Right lung (tissue), 5 donors: ENCODE measurements around the gene ATP2A2. TPM values are rescaled to one million over a fixed set of nuclear protein-coding genes. Genes with fewer than 3 reads are reported as not detected.
"Not testable (repeated sequence)": the region's sequence is repeated elsewhere in the genome, so short reads cannot be mapped to it uniquely, and the experiment has no call there.

Experiments
- DNase-seq, 2 donors: peaks; one replicate each; pipeline ENCODE4 v3.0.0-alpha.2; 2013
- polyA plus RNA-seq, 5 donors: library from polyadenylated mRNA; unstranded; fragments of 120-200 nt; gene quantifications; one replicate each; pipeline versions ENCODE4 v1.2.1 to v1.2.3, GENCODE V29; 2013; ENCODE audit warnings: inconsistent platforms in 1 of 5, low replicate concordance in 1 of 5; ENCODE audit not compliant: insufficient read length in 5 of 5, insufficient read depth in 1 of 5

ATP2A2 gene
- polyA plus RNA-seq, 5 donors = 114 to 156 (median 122) TPM

DNA sequence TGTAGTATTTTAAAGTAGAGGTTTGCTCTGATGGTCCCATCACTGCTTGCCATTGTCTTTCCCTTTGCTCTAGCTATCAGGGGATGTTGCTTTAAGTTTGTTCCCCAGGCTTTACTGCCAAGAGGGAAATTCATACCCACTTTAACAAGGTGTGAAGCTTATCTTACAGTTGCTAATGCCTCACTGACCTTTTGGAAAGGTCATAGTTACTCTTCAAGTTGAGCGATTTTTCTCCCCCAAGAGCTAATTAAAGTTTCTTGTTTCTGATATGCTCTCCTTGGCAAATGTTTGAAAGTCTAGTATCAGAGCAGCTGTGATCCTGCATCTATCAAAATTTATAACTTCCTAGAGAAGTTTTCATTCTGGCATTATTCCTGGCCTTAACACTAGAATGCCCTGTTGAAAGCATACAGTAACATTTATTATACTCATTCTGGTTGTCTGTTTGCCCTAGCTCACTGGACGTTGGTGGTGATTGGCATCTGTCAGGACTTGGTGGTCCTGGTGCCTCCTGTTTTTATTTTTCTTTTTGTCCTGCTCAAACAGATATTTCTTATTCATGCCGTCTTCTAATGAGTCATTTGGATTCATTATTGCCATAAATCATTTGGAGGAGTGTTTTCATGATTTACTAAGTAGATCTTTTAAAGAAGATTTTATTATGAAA, 8.1 kb downstream of the ATP2A2 start:
- DNase-seq = peak in 1 of 2 donors; percentile 55

GRCh38 chr12:110289711-110290078, 8.6 kb downstream of the ATP2A2 start:
- no peak for DNase-seq

- no peak for DNase-seq
Observed at GRCh38 chr12:110301065-110301806, 20.2 kb downstream of the ATP2A2 start.

- no peak for DNase-seq
Observed at GRCh38 chr12:110304061-110304551, 23.1 kb downstream of the ATP2A2 start.

DNA sequence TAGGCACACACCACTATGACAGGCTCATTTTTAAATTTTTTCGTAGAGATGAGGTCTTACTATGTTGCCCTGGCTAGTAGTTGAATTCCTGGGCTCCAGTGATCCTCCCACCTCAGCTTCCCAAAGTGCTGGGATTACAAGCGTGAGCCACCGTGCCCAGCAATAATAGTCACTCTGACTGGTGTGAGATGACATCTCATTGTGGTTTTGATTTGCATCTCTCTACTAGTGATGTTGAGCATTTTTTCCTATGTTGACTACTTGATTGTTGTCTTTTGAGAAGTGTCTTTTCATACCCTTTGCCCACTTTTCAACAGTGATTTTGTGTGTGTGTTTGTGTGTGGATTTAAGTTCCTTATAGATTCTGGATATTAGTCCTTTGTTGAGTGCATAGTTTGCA, 26.3 kb downstream of the ATP2A2 start:
- DNase-seq = no peak

- DNase-seq = no peak
Observed at GRCh38 chr12:110310763-110311162, 29.7 kb downstream of the ATP2A2 start.

DNA sequence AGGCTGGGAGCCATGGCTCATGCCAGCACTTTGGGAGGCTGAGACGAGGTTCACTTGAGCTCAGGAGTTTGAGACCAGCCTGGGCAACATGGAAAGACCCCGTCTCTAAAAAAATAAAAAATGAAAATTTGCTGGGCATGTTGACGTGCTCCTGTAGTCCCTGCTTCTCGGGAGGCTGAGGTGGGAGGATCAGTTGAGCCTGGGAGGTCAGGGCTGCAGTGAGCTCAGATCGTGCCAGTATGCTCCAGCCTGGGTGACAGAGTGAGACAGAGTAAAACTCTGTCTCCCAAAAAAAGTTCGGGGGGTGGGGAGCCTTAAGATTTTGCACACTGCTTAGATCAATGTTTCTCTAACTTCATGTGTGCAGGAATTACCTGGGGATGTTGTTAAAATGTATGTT, 30.9 kb downstream of the ATP2A2 start:
- no peak for DNase-seq

DNA sequence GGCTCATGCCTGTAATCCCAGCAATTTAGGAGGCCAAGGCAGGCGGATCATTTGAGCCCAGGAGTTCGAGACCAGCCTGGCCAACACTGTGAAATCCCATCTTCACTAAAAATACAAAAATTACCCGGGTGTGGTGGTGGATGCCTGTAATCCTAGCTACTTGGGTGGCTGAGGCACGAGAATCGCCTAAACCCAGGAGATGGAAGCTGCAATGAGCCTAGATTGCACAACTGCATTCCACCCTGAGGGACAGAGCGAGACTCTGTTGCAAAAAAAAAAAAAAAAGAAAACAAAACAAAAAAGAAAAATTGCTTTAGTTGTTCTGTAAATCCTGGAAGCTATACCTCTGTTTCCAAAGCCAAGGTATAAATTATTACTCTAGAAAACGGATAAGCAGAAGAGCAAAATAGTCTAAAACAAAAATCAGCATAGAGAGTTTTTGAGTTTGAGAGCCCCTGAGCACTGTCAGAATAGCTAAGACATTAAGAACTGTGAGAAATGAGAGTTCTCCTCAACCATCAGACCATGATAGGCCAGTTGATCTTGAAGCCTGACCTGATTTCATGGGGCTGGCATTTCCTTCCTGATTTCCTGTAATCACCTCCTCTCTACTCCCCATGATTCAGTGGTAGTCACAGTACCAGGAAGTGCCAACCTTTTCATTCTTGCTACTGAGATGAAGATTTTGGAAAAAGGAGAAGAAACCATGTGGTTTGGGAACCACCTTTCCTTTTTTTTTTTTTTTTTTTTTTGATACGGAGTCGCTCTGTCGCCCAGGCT, 31.7 kb downstream of the ATP2A2 start:
- DNase-seq = no peak

- DNase-seq = no peak
Observed at GRCh38 chr12:110314308-110314707, 33.3 kb downstream of the ATP2A2 start.

DNA sequence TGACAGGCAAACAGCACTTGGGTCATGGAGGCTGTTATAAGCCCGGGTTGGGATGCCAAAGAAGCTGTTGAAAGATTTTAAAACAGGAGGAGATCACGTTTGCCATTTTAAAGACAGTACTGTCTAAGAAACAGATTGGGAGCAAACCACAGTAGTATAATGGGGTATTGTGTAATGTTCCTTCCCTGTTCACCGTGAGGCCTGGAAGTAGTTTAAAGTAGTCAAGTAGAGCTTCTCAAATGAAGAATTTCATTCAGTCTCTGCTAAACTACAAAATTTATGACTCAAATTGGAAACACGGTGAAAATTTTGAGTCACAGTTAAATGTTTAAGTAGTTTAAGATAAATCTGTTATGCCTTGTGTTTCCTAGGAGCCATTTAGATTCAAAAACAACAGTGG, 35.8 kb downstream of the ATP2A2 start:
- DNase-seq = no peak

GRCh38 chr12:110317911-110318310, 36.9 kb downstream of the ATP2A2 start:
- no peak for DNase-seq

- DNase-seq = no peak
Observed at GRCh38 chr12:110320550-110320949, 39.5 kb downstream of the ATP2A2 start.

DNA sequence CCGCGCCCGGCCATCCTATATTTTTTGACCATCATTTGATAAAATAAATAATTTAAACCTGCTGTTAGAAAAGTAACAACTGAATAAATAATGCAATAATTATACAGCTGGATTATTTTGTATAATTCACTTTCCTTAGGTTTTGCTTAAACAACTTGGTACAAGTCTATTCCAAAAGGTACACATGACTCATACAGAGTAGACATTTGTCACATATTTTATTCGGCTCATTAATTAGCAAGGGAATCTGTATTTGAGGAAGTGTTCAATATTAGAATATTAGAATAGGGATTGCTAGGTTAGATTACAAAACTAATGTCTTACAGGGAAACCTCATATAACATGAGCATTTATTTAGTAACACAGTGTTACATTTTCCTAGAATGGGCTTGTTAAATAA, 48.7 kb downstream of the ATP2A2 start:
- DNase-seq = no peak

- no peak for DNase-seq
Observed at GRCh38 chr12:110330124-110330523, 49.1 kb downstream of the ATP2A2 start.

- DNase-seq = no peak
Observed at GRCh38 chr12:110330544-110330943, 49.5 kb downstream of the ATP2A2 start.

GRCh38 chr12:110333201-110333600, 52.2 kb downstream of the ATP2A2 start:
- no peak for DNase-seq

GRCh38 chr12:110335481-110336045, 54.5 kb downstream of the ATP2A2 start:
- DNase-seq = no peak

- no peak for DNase-seq
Observed at GRCh38 chr12:110337912-110338710, 57.1 kb downstream of the ATP2A2 start.

DNA sequence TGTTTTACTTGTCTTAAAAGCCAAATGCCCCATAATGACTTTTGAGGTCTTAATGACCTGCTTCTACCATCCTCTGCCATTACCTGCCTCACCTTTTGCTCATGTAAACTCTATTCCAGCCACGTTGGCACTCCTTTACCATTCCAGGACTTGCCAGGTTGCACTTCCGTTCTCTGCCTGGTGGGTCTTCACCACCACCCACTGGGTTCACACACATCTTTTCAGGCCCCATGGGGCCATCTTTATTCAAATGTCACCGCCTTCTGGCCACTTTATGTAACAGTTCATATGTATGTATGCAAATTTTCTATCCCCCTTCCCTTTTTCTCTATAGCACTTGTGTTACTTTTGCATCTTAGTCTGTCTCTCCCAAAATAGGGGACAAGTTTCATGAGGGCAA, 57.7 kb downstream of the ATP2A2 start:
- no peak for DNase-seq

DNA sequence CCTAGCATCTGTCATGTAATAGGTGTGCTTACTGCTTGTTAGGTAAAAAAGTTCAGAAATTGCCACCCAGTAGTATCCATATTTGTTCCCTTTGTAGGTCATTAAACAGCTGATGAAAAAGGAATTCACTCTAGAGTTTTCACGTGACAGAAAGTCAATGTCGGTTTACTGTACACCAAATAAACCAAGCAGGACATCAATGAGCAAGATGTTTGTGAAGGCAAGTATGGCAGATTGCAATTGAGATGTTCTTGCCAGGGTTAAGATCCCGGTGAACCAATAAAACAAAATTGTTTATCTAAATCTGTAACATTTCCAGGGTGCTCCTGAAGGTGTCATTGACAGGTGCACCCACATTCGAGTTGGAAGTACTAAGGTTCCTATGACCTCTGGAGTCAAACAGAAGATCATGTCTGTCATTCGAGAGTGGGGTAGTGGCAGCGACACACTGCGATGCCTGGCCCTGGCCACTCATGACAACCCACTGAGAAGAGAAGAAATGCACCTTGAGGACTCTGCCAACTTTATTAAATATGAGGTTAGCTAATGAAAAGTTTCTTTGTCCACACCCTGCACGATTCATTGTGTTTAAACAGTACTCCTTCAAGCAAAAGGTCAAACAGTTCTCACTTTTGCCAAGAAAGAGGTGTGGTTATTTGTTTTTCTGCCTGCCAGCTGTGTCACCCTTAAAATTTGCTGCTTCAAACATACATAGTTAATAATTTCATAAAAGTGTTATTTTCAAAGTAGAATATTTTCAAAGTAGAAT, 58.3 kb downstream of the ATP2A2 start:
- DNase-seq = no peak

GRCh38 chr12:110340261-110340660, 59.2 kb downstream of the ATP2A2 start:
- DNase-seq = not testable (repeated sequence)
